Cardiac muscle cell (in vitro differentiated cells and primary cell): ENCODE data around the gene RFNG. TPM values are rescaled to one million over a fixed set of nuclear protein-coding genes. Genes with fewer than 3 reads are reported as not detected.

Source experiments
- DNase-seq, 2 donors: peaks; one replicate each; pipeline versions ENCODE4 v3.0.0 to v3.0.0-alpha.2; 2010 to 2017; ENCODE audit warnings: low read depth in 1 of 2, low spot score in 1 of 2
- H3K27ac ChIP-seq: fragments of 200-600 bp; sonication (generic); 2 replicates; pipeline ENCODE4 v1.5.1; 2016
- H3K27me3 ChIP-seq: fragments of 200-600 bp; sonication (generic); 2 replicates; pipeline ENCODE4 v1.6.0; 2016; ENCODE audit warnings: control low read depth
- H3K36me3 ChIP-seq: fragments of 200-600 bp; sonication (generic); 2 replicates; pipeline ENCODE4 v1.5.1; 2016; ENCODE audit warnings: control low read depth
- H3K4me1 ChIP-seq: fragments of 200-600 bp; sonication (generic); 2 replicates; pipeline ENCODE4 v1.8.1; 2017; ENCODE audit warnings: low read depth, mild to moderate bottlenecking, mixed run types
- H3K4me3 ChIP-seq: fragments of 200-600 bp; sonication (generic); 2 replicates; pipeline ENCODE4 v1.5.1; 2016; ENCODE audit warnings: mild to moderate bottlenecking
- H3K9me3 ChIP-seq: fragments of 200-600 bp; sonication (generic); 2 replicates; pipeline ENCODE4 v1.5.1; 2017; ENCODE audit warnings: low read depth, mild to moderate bottlenecking, control low read depth
- CTCF ChIP-seq: IDR thresholded peaks from 2 replicates; pipeline ENCODE4 v1.5.1; 2012; ENCODE audit warnings: low read depth, mild to moderate bottlenecking, low read length
- polyA plus RNA-seq: library from polyadenylated mRNA; unstranded; fragments of >200 nt; fragmentation: Nextera tagmentation; extraction: Ambion mirVana; gene quantifications from 2 replicates; pipeline ENCODE4 v1.2.1, GENCODE V29; 2016
- total RNA-seq: library from RNA; depleted of rRNA; stranded (reverse); fragments of >200 nt; gene quantifications from 2 replicates; pipeline ENCODE4 v1.2.3, GENCODE V29; 2016

The RFNG gene
- total and polyA plus RNA-seq, 2 experiments from 2014 or later, result 94.6 to 98.3 TPM

- no peaks in the 10 kb centered on the region for H3K4me1 ChIP-seq
- no peak overlapping the region for H3K4me3 ChIP-seq
- no peaks in the 10 kb centered on the region for H3K27me3 ChIP-seq
- no peak for TF ChIP-seq CTCF
- H3K27ac ChIP-seq, result no peak overlapping the region
- no peaks in the 10 kb centered on the region for H3K9me3 ChIP-seq
- no peak for DNase-seq
- no peaks in the 10 kb centered on the region for H3K36me3 ChIP-seq
Observed at GRCh38 chr17:82001571-82002056, 50.0 kb downstream of the RFNG start.

- DNase-seq, result no peak
- Histone ChIP-seq H3K27me3 (no peaks in the 10 kb centered on the region), H3K4me1 (no peaks in the 10 kb centered on the region), H3K36me3 (no peaks in the 10 kb centered on the region), H3K27ac (no peak overlapping the region), H3K4me3 (no peak overlapping the region), H3K9me3 (no peaks in the 10 kb centered on the region)
- TF ChIP-seq CTCF, result no peak
Observed at GRCh38 chr17:82000803-82001570, 50.6 kb downstream of the RFNG start.

GRCh38 chr17:81999976-82000802 lies 51.4 kb downstream of the RFNG start:
- no peak for TF ChIP-seq CTCF
- H3K4me3 ChIP-seq, result no peak overlapping the region
- no peaks in the 10 kb centered on the region for H3K9me3 ChIP-seq
- no peaks in the 10 kb centered on the region for H3K27me3 ChIP-seq
- no peak overlapping the region for H3K27ac ChIP-seq
- H3K4me1 ChIP-seq, result no peaks in the 10 kb centered on the region
- DNase-seq, result no peak
- no peaks in the 10 kb centered on the region for H3K36me3 ChIP-seq

GRCh38 chr17:81999587-81999975 lies 52.0 kb downstream of the RFNG start:
- no peak overlapping the region for H3K27ac ChIP-seq
- H3K27me3 ChIP-seq, result no peaks in the 10 kb centered on the region
- DNase-seq, result no peak
- H3K4me3 ChIP-seq, result no peak overlapping the region
- TF ChIP-seq CTCF, result no peak
- no peaks in the 10 kb centered on the region for H3K36me3 ChIP-seq
- no peaks in the 10 kb centered on the region for H3K9me3 ChIP-seq
- H3K4me1 ChIP-seq, result no peaks in the 10 kb centered on the region

GRCh38 chr17:81998691-81999438 lies 52.7 kb downstream of the RFNG start:
- Histone ChIP-seq H3K9me3 (no peaks in the 10 kb centered on the region), H3K27me3 (no peaks in the 10 kb centered on the region), H3K36me3 (no peaks in the 10 kb centered on the region), H3K4me3 (no peak overlapping the region), H3K4me1 (no peaks in the 10 kb centered on the region), H3K27ac (no peak overlapping the region)
- DNase-seq, result no peak
- no peak for TF ChIP-seq CTCF
